ENCODE results near the gene UNC13A. TPM values are rescaled to one million over a fixed set of nuclear protein-coding genes. Genes with fewer than 3 reads are reported as not detected.

Gene UNC13A
- total RNA-seq, 1 donor from 2014 or later, result 1.2 TPM

DNA sequence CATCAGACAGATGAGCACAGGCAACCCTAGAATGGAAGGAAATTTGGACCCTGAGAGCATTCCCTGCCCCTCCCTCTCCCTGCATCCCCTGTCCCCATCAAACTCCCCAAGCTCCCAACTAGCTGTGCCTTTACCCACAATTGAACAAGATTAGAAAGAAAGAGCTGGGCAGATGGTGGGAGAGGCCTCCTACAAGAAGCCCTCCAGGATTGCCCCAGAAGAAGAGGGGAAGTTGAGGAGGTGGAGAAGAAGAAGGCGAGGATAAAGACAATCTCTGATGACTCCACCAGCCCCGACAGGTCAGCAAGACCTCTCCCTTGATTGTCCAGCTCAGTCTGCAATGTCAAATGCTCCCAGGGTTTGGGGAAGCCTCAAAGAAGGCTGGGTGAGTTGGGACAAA, 11.9 kb downstream of the UNC13A start:
- no peak for TF ChIP-seq EZH2 (IDR thresholded peaks at IDR 0.05; ENCODE audit: insufficient read depth, low read length)
- TF ChIP-seq, protein P1, sequence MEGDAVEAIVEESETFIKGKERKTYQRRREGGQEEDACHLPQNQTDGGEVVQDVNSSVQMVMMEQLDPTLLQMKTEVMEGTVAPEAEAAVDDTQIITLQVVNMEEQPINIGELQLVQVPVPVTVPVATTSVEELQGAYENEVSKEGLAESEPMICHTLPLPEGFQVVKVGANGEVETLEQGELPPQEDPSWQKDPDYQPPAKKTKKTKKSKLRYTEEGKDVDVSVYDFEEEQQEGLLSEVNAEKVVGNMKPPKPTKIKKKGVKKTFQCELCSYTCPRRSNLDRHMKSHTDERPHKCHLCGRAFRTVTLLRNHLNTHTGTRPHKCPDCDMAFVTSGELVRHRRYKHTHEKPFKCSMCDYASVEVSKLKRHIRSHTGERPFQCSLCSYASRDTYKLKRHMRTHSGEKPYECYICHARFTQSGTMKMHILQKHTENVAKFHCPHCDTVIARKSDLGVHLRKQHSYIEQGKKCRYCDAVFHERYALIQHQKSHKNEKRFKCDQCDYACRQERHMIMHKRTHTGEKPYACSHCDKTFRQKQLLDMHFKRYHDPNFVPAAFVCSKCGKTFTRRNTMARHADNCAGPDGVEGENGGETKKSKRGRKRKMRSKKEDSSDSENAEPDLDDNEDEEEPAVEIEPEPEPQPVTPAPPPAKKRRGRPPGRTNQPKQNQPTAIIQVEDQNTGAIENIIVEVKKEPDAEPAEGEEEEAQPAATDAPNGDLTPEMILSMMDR (IDR thresholded peaks at IDR 0.05; ENCODE audit: insufficient read depth, low read depth, low read length), result no peak
- no peak for FAIRE-seq
- no peak overlapping the region for H3K4me2 ChIP-seq (ENCODE audit: low read length)
- H2AFZ ChIP-seq (ENCODE audit: low read depth, low read length), result no peak overlapping the region
- H3K4me1 Mint-ChIP-seq (ENCODE audit: low read depth, unreplicated experiment), result no peaks in the 10 kb centered on the region
- DNase-seq (ENCODE audit: low read depth), result no peak
- H3K9me3 Mint-ChIP-seq (ENCODE audit: unreplicated experiment), result no peaks in the 10 kb centered on the region
- peak overlapping the region; percentile 3 for H3K4me3 Mint-ChIP-seq (ENCODE audit: unreplicated experiment)
- H3K27me3 ChIP-seq (ENCODE audit: insufficient read depth, low read length), result no peaks in the 10 kb centered on the region
- no peaks in the 10 kb centered on the region for H3K36me3 ChIP-seq (ENCODE audit: insufficient read depth, low read length)
- peaks cover 13% of the 10 kb centered on the region for H3K4me1 ChIP-seq (ENCODE audit: insufficient read depth, low read length)
- H3K36me3 Mint-ChIP-seq (ENCODE audit: low read depth, unreplicated experiment), result no peaks in the 10 kb centered on the region
- no peaks in the 10 kb centered on the region for H3K79me2 ChIP-seq (ENCODE audit: insufficient read depth, low read length)
- no peak overlapping the region for H3K27ac Mint-ChIP-seq (ENCODE audit: unreplicated experiment)
- no peak overlapping the region for H3K4me3 ChIP-seq (ENCODE audit: insufficient read depth, low read depth, low read length)
- H3K27me3 Mint-ChIP-seq (ENCODE audit: low read depth, unreplicated experiment), result peaks cover 20% of the 10 kb centered on the region
- no peak overlapping the region for H3K9ac ChIP-seq (ENCODE audit: low read length)
- no peaks in the 10 kb centered on the region for H3K9me3 ChIP-seq (ENCODE audit: insufficient read depth, low read depth, low read length)
- H4K20me1 ChIP-seq (ENCODE audit: insufficient read depth, low read length), result no peaks in the 10 kb centered on the region
- no peak overlapping the region for H3K27ac ChIP-seq (ENCODE audit: low read depth, low read length)

DNA sequence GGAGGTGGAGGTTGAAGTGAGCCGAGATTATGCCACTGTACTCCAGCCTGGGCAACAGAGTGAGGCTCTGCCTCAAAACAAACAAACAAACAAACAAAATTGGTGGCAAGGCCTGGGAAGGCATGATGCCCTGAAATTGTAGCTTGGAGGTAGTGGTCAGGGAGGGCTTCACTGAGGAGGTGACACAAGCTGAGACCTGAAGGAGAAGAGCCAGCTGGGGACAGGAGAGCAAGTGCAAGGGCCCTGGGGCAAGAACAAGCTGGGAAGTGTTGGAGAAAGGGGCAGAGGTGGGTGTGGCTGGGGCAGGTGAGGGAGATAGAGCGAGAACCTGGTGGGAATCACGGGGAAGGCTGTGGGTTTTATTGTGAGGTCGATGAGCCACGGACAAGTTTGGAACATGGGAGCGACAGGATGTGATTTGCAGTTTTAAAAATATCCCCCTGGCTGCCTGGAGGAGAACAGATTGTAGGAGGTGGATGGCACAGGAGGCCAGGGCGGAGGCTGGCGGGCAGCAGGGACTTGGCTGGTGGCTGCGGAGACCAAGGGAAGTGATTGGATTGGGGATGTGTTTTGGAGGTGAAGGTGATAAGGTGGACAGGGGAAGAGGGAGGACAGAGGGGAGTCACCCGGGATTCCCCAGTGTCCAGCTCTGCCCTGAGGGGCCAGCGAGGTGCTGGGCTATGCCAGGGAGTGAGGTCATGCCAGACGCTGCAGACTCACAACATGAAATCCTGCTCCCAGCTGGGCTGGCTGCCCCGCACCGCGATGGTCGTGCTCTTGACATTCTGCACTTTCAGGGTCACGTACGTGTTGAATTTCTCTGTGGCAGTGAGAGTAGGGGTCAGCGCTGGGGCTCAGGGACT, 14.0 kb downstream of the UNC13A start:
- no peak for FAIRE-seq
- Mint-ChIP-seq H3K4me3 (ENCODE audit: unreplicated experiment) (no peak overlapping the region), H3K27me3 (ENCODE audit: low read depth, unreplicated experiment) (peaks cover 13% of the 10 kb centered on the region), H3K9me3 (ENCODE audit: unreplicated experiment) (no peaks in the 10 kb centered on the region), H3K4me1 (ENCODE audit: low read depth, unreplicated experiment) (no peaks in the 10 kb centered on the region), H3K27ac (ENCODE audit: unreplicated experiment) (peak overlapping the region; percentile 34), H3K36me3 (ENCODE audit: low read depth, unreplicated experiment) (no peaks in the 10 kb centered on the region)
- H3K9me3 ChIP-seq (ENCODE audit: insufficient read depth, low read depth, low read length), result no peaks in the 10 kb centered on the region
- H3K27ac ChIP-seq (ENCODE audit: low read depth, low read length), result no peak overlapping the region
- no peaks in the 10 kb centered on the region for H4K20me1 ChIP-seq (ENCODE audit: insufficient read depth, low read length)
- DNase-seq (ENCODE audit: low read depth), result no peak
- no peak overlapping the region for H3K4me2 ChIP-seq (ENCODE audit: low read length)
- no peak overlapping the region for H3K9ac ChIP-seq (ENCODE audit: low read length)
- no peaks in the 10 kb centered on the region for H3K79me2 ChIP-seq (ENCODE audit: insufficient read depth, low read length)
- peaks cover 2% of the 10 kb centered on the region for H3K4me1 ChIP-seq (ENCODE audit: insufficient read depth, low read length)
- H3K4me3 ChIP-seq (ENCODE audit: insufficient read depth, low read depth, low read length), result no peak overlapping the region
- no peak for TF ChIP-seq EZH2 (IDR thresholded peaks at IDR 0.05; ENCODE audit: insufficient read depth, low read length)
- TF ChIP-seq, protein P1 (IDR thresholded peaks at IDR 0.05; ENCODE audit: insufficient read depth, low read depth, low read length), result no peak
- H3K36me3 ChIP-seq (ENCODE audit: insufficient read depth, low read length), result no peaks in the 10 kb centered on the region
- H2AFZ ChIP-seq (ENCODE audit: low read depth, low read length), result no peak overlapping the region
- no peaks in the 10 kb centered on the region for H3K27me3 ChIP-seq (ENCODE audit: insufficient read depth, low read length)

DNA sequence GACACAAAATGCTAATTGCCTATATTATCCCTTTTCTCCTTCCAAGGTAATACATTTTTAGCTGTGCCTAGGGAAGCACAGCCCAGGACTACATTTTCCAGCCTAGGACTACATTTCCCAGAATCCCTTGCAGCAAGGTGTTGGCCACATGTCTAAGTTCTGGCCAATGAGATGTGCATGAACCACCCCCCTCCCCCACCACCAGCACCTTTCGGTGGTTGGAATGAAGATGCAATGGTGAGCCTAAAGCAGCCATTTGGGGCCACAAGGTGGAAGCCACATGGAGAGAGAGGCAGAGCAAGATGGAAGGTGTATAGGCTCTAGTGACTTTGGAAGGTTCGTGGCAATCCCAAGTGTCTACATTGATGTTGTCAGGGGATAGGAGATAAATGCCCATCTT, 16.2 kb downstream of the UNC13A start:
- Histone ChIP-seq H3K9ac (ENCODE audit: low read length) (no peak overlapping the region), H3K4me3 (ENCODE audit: insufficient read depth, low read depth, low read length) (no peak overlapping the region), H3K4me2 (ENCODE audit: low read length) (no peak overlapping the region), H3K27me3 (ENCODE audit: insufficient read depth, low read length) (no peaks in the 10 kb centered on the region), H3K79me2 (ENCODE audit: insufficient read depth, low read length) (no peaks in the 10 kb centered on the region), H3K27ac (ENCODE audit: low read depth, low read length) (no peak overlapping the region), H2AFZ (ENCODE audit: low read depth, low read length) (no peak overlapping the region), H3K36me3 (ENCODE audit: insufficient read depth, low read length) (no peaks in the 10 kb centered on the region), H4K20me1 (ENCODE audit: insufficient read depth, low read length) (no peaks in the 10 kb centered on the region), H3K9me3 (ENCODE audit: insufficient read depth, low read depth, low read length) (no peaks in the 10 kb centered on the region), H3K4me1 (ENCODE audit: insufficient read depth, low read length) (no peaks in the 10 kb centered on the region)
- Mint-ChIP-seq H3K4me1 (ENCODE audit: low read depth, unreplicated experiment) (no peaks in the 10 kb centered on the region), H3K27me3 (ENCODE audit: low read depth, unreplicated experiment) (peaks cover 8% of the 10 kb centered on the region), H3K4me3 (ENCODE audit: unreplicated experiment) (no peak overlapping the region), H3K9me3 (ENCODE audit: unreplicated experiment) (no peaks in the 10 kb centered on the region), H3K27ac (ENCODE audit: unreplicated experiment) (no peak overlapping the region), H3K36me3 (ENCODE audit: low read depth, unreplicated experiment) (no peaks in the 10 kb centered on the region)
- TF ChIP-seq, protein P1 (IDR thresholded peaks at IDR 0.05; ENCODE audit: insufficient read depth, low read depth, low read length), result no peak
- TF ChIP-seq EZH2 (IDR thresholded peaks at IDR 0.05; ENCODE audit: insufficient read depth, low read length), result no peak
- no peak for FAIRE-seq
- DNase-seq (ENCODE audit: low read depth), result no peak
